IMR-90 (cell line): Measurements from ENCODE around the gene FAM114A2. TPM values are rescaled to one million over a fixed set of nuclear protein-coding genes. Genes with fewer than 3 reads are reported as not detected.

Experiments used
- ATAC-seq: fragments of 200-7000 bp; cut with Tn5 transposase; 2 replicates; pipeline ENCODE4 v1.9.1; 2020; ENCODE audit warnings: low read depth, mild to moderate bottlenecking, moderate library complexity
- BruUV-seq: library from RNA; stranded (reverse); fragments of 400-500 nt; replicated peaks from 2 replicates; lab custom pipeline; 2021; lab: Mats Ljungman, UMichigan
- CTCF ChIA-PET: fragments of 300-600 bp; formaldehyde crosslinking; extraction: SDS; loops from one replicate; lab custom pipeline; 2021; ENCODE audit warnings: antibody characterized with exemption; lab: Yijun Ruan, JAX
- POLR2A ChIA-PET: fragments of 300-600 bp; sonication (Branson Sonifier 250); formaldehyde crosslinking; loops from one replicate; lab custom pipeline; 2022; ENCODE audit warnings: antibody characterized with exemption; ENCODE audit not compliant: unreplicated experiment; lab: Charles Lee
- DNase-seq: peaks from one replicate; pipeline ENCODE4 v3.0.0; 2013
- H2AFZ ChIP-seq: replicated peaks from 2 replicates; pipeline ENCODE3; 2013; ENCODE audit warnings: low read length, mild to moderate bottlenecking; ENCODE audit not compliant: poor library complexity
- H2AK5ac ChIP-seq: 2 replicates; pipeline ENCODE4 v1.6.1; 2013; ENCODE audit warnings: low read depth, low read length, inconsistent platforms
- H2AK9ac ChIP-seq: replicated peaks from 2 replicates; pipeline ENCODE3; 2013; ENCODE audit warnings: mild to moderate bottlenecking, low read depth, low read length, moderate library complexity; ENCODE audit not compliant: poor library complexity
- H2BK120ac ChIP-seq: 2 replicates; pipeline ENCODE4 v1.6.1; 2013; ENCODE audit warnings: low read depth, low read length, inconsistent platforms
- H2BK15ac ChIP-seq: 3 replicates; pipeline ENCODE4 v1.6.1; 2013; ENCODE audit warnings: low read depth, low read length, inconsistent platforms
- H2BK20ac ChIP-seq: 2 replicates; pipeline ENCODE4 v1.6.1; 2013; ENCODE audit warnings: low read depth, mild to moderate bottlenecking, inconsistent platforms, low read length, moderate library complexity
- H2BK5ac ChIP-seq: 2 replicates; pipeline ENCODE4 v1.6.1; 2013; ENCODE audit warnings: mild to moderate bottlenecking, low read depth, low read length, inconsistent platforms; ENCODE audit not compliant: poor library complexity, severe bottlenecking
- H3K14ac ChIP-seq: replicated peaks from 2 replicates; pipeline ENCODE4 v1.6.1; 2013; ENCODE audit warnings: low read depth, low read length, inconsistent platforms
- H3K18ac ChIP-seq: 2 replicates; pipeline ENCODE4 v1.6.1; 2013; ENCODE audit warnings: low read depth, low read length, control low read depth
- H3K23ac ChIP-seq: 2 replicates; pipeline ENCODE4 v1.6.1; 2013; ENCODE audit warnings: low read depth, low read length, inconsistent platforms
- H3K27ac ChIP-seq: 2 replicates; pipeline ENCODE4 v1.5.1; 2013; ENCODE audit warnings: mild to moderate bottlenecking, control low read depth, low read length; ENCODE audit not compliant: insufficient read depth
- H3K27me3 ChIP-seq: 2 replicates; pipeline ENCODE4 v1.6.1; 2013; ENCODE audit warnings: low read length; ENCODE audit not compliant: control insufficient read depth, insufficient read depth
- H3K36me3 ChIP-seq: 2 replicates; pipeline ENCODE4 v1.6.1; 2013; ENCODE audit warnings: low read length, mixed read lengths; ENCODE audit not compliant: control insufficient read depth, insufficient read depth
- H3K4ac ChIP-seq: 2 replicates; pipeline ENCODE4 v1.6.1; 2013; ENCODE audit warnings: low read depth, low read length, inconsistent platforms
- H3K4me1 ChIP-seq: 2 replicates; pipeline ENCODE4 v1.6.1; 2013; ENCODE audit warnings: low read length, mixed read lengths; ENCODE audit not compliant: control insufficient read depth, insufficient read depth
- H3K4me2 ChIP-seq: 2 replicates; pipeline ENCODE4 v1.6.1; 2013; ENCODE audit warnings: low read depth, mild to moderate bottlenecking, control low read depth, low read length, moderate library complexity
- H3K4me3 ChIP-seq: 2 replicates; pipeline ENCODE4 v1.5.1; 2013; ENCODE audit warnings: low read depth, mild to moderate bottlenecking, control low read depth, low read length, moderate library complexity; ENCODE audit not compliant: insufficient read depth
- H3K56ac ChIP-seq: 2 replicates; pipeline ENCODE4 v1.6.1; 2013; ENCODE audit warnings: low read length, inconsistent platforms; ENCODE audit not compliant: insufficient read depth; ENCODE audit errors: extremely low read depth
- H3K79me1 ChIP-seq, 2 experiments: 2 replicates each; pipeline ENCODE4 v1.6.1; 2013; ENCODE audit warnings: low read length in 2 of 2, inconsistent platforms in 1 of 2, low read depth in 1 of 2
- H3K9ac ChIP-seq: 2 replicates; pipeline ENCODE4 v1.6.1; 2013; ENCODE audit warnings: low read depth, low read length, control low read depth
- H3K9me1 ChIP-seq: 2 replicates; pipeline ENCODE4 v1.6.1; 2013; ENCODE audit warnings: low read length, inconsistent platforms; ENCODE audit not compliant: insufficient read depth
- H3K9me3 ChIP-seq: 2 replicates; pipeline ENCODE4 v1.6.1; 2013; ENCODE audit warnings: low read length; ENCODE audit not compliant: control insufficient read depth, insufficient read depth
- H4K20me1 ChIP-seq: 2 replicates; pipeline ENCODE4 v1.6.1; 2013; ENCODE audit warnings: low read length, inconsistent platforms; ENCODE audit not compliant: insufficient read depth
- H4K5ac ChIP-seq: 2 replicates; pipeline ENCODE4 v1.6.1; 2013; ENCODE audit warnings: mild to moderate bottlenecking, low read depth, low read length, control low read depth
- H4K8ac ChIP-seq, 2 experiments: 2 replicates each; pipeline ENCODE4 v1.6.1; 2013; ENCODE audit warnings: low read depth in 2 of 2, low read length in 2 of 2, control low read depth in 1 of 2, inconsistent platforms in 1 of 2
- H4K91ac ChIP-seq: 2 replicates; pipeline ENCODE4 v1.6.1; 2013; ENCODE audit warnings: low read depth, low read length, inconsistent platforms; ENCODE audit not compliant: insufficient read depth
- CEBPB ChIP-seq: IDR thresholded peaks from 2 replicates; pipeline ENCODE4 v1.6.1; 2012; ENCODE audit warnings: low read depth, low read length, improper control_type of control experiment
- CHD1 ChIP-seq: IDR thresholded peaks from 2 replicates; pipeline ENCODE4 v1.6.1; 2012; ENCODE audit warnings: low read depth, low read length, improper control_type of control experiment
- RCOR1 ChIP-seq: IDR thresholded peaks from 2 replicates; pipeline ENCODE4 v1.6.1; 2012; ENCODE audit warnings: mild to moderate bottlenecking, low read length, improper control_type of control experiment; ENCODE audit not compliant: insufficient replicate concordance
- RFX5 ChIP-seq: IDR thresholded peaks from 2 replicates; pipeline ENCODE4 v1.8.0; 2012; ENCODE audit warnings: low read depth, mild to moderate bottlenecking, low read length, moderate library complexity
- WGBS, 2 experiments: methylation state at CpG; one replicate each; pipeline versions ENCODE4 v1.1.5 to v1.1.7; 2013; ENCODE audit warnings: missing lambda C conversion rate in 2 of 2; ENCODE audit not compliant: insufficient read length in 1 of 2; ENCODE audit errors: extremely low coverage in 2 of 2; 5-methylcytosine and 5-hydroxymethylcytosine counted together
- dilution Hi-C: fragments of 300-500 bp; cut with HindIII; formaldehyde crosslinking; loops from one replicate; pipeline ENCODE4 v1.14.3; 2018; ENCODE audit warnings: low sequenced_read_pairs; ENCODE audit not compliant: unreplicated experiment
- in situ Hi-C: fragments of 300-500 bp; cut with MboI; formaldehyde crosslinking; loops from 3 replicates; pipeline ENCODE4 v1.14.3; 2019; ENCODE audit warnings: low sequenced_read_pairs, inconsistent platforms, mixed read lengths
- intact Hi-C: fragments of 100-400 bp; cut with micrococcal nuclease; formaldehyde crosslinking; loops from 2 replicates; pipeline ENCODE4 v1.10.0; 2022
- polyA plus RNA-seq, 3 experiments: library from polyadenylated mRNA; depleted of rRNA; stranded (reverse); fragments of >200 nt; gene quantifications; 2 replicates each; pipeline ENCODE4 v1.2.3, GENCODE V29; 2012; ENCODE audit warnings: low replicate concordance in 1 of 3
- total RNA-seq: library from RNA; depleted of rRNA; stranded (reverse); fragments of >200 nt; gene quantifications from 2 replicates; pipeline ENCODE4 v1.2.3, GENCODE V29; 2012

Gene FAM114A2
- total and polyA plus RNA-seq, 2 of the 4 experiments (the other 2 are of a cell fraction) = 13.2 to 41.2 TPM

DNA sequence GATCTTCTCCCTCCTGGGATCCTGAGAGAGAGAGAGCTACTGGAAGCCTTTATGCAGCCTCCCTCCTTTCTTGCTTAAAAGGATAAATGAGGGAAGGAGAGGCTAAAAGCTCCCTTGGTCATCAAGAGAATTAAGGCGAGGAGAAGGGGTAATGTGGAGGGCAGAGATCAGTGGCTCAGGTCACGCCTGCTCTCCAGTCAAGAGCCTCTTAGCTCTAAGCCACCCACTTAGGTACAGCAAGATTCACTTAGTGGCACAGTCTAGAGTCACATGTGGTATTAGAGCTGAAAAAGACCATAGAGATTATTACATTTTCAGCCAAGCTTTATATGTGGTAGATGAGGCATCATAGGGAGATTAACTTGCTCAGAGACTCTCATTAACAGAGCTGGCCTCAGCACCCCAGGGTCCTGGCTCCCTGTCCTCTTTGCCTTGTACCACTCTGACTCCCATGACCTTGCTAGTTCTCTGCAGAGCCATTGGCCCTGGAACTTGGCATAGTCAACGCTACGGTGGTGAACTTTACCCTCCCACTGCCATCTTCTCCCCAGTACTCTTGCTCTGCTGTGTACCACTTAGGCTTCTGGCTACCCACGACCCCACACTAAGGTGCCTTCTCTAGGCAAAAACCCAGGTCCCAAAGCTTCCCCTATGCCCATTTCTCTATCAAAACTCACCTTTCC is 37.7 kb upstream of the FAM114A2 start:
- no peak for TF ChIP-seq RCOR1
- TF ChIP-seq CEBPB = no peak
- no peak for TF ChIP-seq CHD1
- no peak for TF ChIP-seq RFX5
- Histone ChIP-seq H3K18ac (no peak overlapping the region), H2AK5ac (no peak overlapping the region), H3K36me3 (no peaks in the 10 kb centered on the region), H2AFZ (no peak overlapping the region), H2AK9ac (no peak overlapping the region), H4K5ac (no peak overlapping the region), H3K9me1 (no peaks in the 10 kb centered on the region; the same call in 1 of the 2 replicates), H2BK120ac (no peak overlapping the region), H3K14ac (no peak overlapping the region), H3K4me3 (no peak overlapping the region), H3K4me1 (no peaks in the 10 kb centered on the region), H2BK5ac (no peak overlapping the region), H4K8ac (no peak overlapping the region), H3K4ac (no peak overlapping the region), H4K91ac (no peak overlapping the region), H2BK15ac (no peak overlapping the region), H3K9me3 (no peaks in the 10 kb centered on the region), H3K27ac (no peak overlapping the region), H4K20me1 (no peaks in the 10 kb centered on the region), H3K9ac (no peak overlapping the region), H3K56ac (no peak overlapping the region), H3K23ac (no peak overlapping the region), H3K79me1 (no peaks in the 10 kb centered on the region), H3K4me2 (no peak overlapping the region), H2BK20ac (no peak overlapping the region), H3K27me3 (peaks cover 4% of the 10 kb centered on the region)
- ChIA-PET POLR2A (no interaction called here), CTCF (interaction anchor here (1.1 kb wide), 1 partner anchor 329 kb away, joined by 4 read pairs; no protein-coding TSS in a partner anchor)
- no TSS peak for BruUV-seq
- no peak for DNase-seq
- in situ Hi-C loops (loop anchor here (10.0 kb wide), 1 partner anchor 538 kb away; no protein-coding TSS in a partner anchor), dilution Hi-C loops (no loop called here), intact Hi-C loops (no loop called here)
- 100% methylated on average over 2 of the region's 5 CpGs; no CpG with 5 or more reads in 1 of the 2 experiments for WGBS, 2 experiments
- ATAC-seq = no peak
